SH-SY5Y (cell line): ENCODE results near the gene CHCT1.

Experiments
- GATA2 ChIP-seq: IDR thresholded peaks from 2 replicates; pipeline ENCODE4 v1.6.1; 2011; ENCODE audit warnings: mild to moderate bottlenecking, low read depth, low read length
- GATA3 ChIP-seq: IDR thresholded peaks from 2 replicates; pipeline ENCODE4 v1.6.1; 2011; ENCODE audit warnings: low read depth, mild to moderate bottlenecking, low read length, moderate library complexity

DNA sequence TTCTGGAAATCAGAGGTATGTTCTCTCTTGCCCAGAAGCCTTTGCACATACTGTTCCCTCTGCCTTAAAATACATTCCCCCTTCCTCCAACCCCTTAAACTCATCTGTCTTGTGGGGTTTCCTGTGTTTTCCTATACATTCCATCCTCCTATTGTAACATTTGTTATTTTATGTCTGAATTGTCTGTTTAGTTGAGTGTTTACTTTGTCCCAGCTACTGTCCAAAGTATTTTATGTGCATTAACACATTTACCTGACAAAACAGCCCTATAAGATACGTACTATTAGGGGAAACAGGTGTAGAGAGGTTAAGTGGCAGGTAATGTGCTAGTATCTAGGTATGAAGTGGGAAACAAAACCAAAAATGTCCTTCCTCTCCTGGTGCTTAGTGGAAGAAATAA is 42.1 kb downstream of the CHCT1 start:
- TF ChIP-seq GATA2 = no peak
- TF ChIP-seq GATA3 = no peak
